Immature natural killer cell (primary cell): ENCODE measurements around the gene POU5F2. TPM values are rescaled to one million over a fixed set of nuclear protein-coding genes. Genes with fewer than 3 reads are reported as not detected.

Experiments
- DNase-seq, 3 donors: peaks; one replicate each; pipeline ENCODE4 v3.0.0; 2022; ENCODE audit warnings: mixed read lengths in 1 of 3
- H3K27ac Mint-ChIP-seq, 6 donors: one replicate each; pipeline ENCODE4 v1.8.0; 2020; ENCODE audit warnings: mixed read lengths in 6 of 6, mild to moderate bottlenecking in 5 of 6, inconsistent platforms in 4 of 6, moderate library complexity in 3 of 6
- H3K27me3 Mint-ChIP-seq, 3 donors: one replicate each; pipeline ENCODE4 v1.8.0; 2020 to 2021; ENCODE audit warnings: low read depth in 3 of 3, mild to moderate bottlenecking in 3 of 3, mixed read lengths in 3 of 3, moderate library complexity in 3 of 3, inconsistent platforms in 1 of 3
- H3K36me3 Mint-ChIP-seq, 3 donors: one replicate each; pipeline ENCODE4 v1.8.0; 2020; ENCODE audit warnings: mixed read lengths in 3 of 3, inconsistent platforms in 2 of 3, mild to moderate bottlenecking in 2 of 3
- H3K4me1 Mint-ChIP-seq, 2 donors: one replicate each; pipeline ENCODE4 v1.8.0; 2020; ENCODE audit warnings: inconsistent platforms in 2 of 2, mild to moderate bottlenecking in 2 of 2, mixed read lengths in 2 of 2, moderate library complexity in 1 of 2
- H3K4me3 Mint-ChIP-seq, 5 donors: one replicate each; pipeline ENCODE4 v1.8.0; 2020; ENCODE audit warnings: mild to moderate bottlenecking in 5 of 5, mixed read lengths in 5 of 5, inconsistent platforms in 3 of 5, moderate library complexity in 3 of 5
- H3K9me3 Mint-ChIP-seq, 6 donors: one replicate each; pipeline ENCODE4 v1.8.0; 2020; ENCODE audit warnings: mild to moderate bottlenecking in 6 of 6, mixed read lengths in 6 of 6, inconsistent platforms in 4 of 6, moderate library complexity in 3 of 6
- polyA plus RNA-seq, 3 donors: library from polyadenylated mRNA; unstranded; fragments of 300-500 nt; fragmentation: Illumina TruSeq; gene quantifications; one replicate each; pipeline ENCODE4 v1.2.3, GENCODE V29; 2021

Gene POU5F2
- polyA plus RNA-seq, result under 1 TPM in 1 of 3 donors, not detected in 2; 0.25 TPM

GRCh38 chr5:93741136-93741811, at the start of gene POU5F2:
Gene POU5F2 (minus strand): TSS chr5:93741600. CDS start chr5:93741563, 37 bp downstream.
- Mint-ChIP-seq H3K36me3 (peaks cover 40 to 54% (median 44%) of the 10 kb centered on the region in 3 donors), H3K4me1 (no peaks in the 10 kb centered on the region), H3K27me3 (peaks cover 0 to 4% (median 2%) of the 10 kb centered on the region in 3 donors), H3K9me3 (peaks cover 0 to 2% (median 0%) of the 10 kb centered on the region in 6 donors), H3K27ac (peak within 1 kb of the TSS in 1 of 6 donors; percentile 12), H3K4me3 (no peak within 1 kb of the TSS)
- DNase-seq, result no peak

GRCh38 chr5:93790401-93790800, 49.0 kb upstream of the POU5F2 start:
- no peak for DNase-seq
- Mint-ChIP-seq H3K9me3 (no peaks in the 10 kb centered on the region), H3K27me3 (peaks cover 0 to 1% (median 0%) of the 10 kb centered on the region in 3 donors), H3K4me3 (no peak overlapping the region), H3K36me3 (peaks cover 11 to 16% (median 16%) of the 10 kb centered on the region in 3 donors), H3K27ac (no peak overlapping the region), H3K4me1 (peaks cover 0 to 11% of the 10 kb centered on the region in 2 donors)

GRCh38 chr5:93789173-93790067, 48.0 kb upstream of the POU5F2 start:
- H3K27ac Mint-ChIP-seq, result peak overlapping the region in 1 of 6 donors; percentile 38
- no peaks in the 10 kb centered on the region for H3K9me3 Mint-ChIP-seq
- peaks cover 6 to 9% (median 8%) of the 10 kb centered on the region in 3 donors for H3K36me3 Mint-ChIP-seq
- H3K4me3 Mint-ChIP-seq, result no peak overlapping the region
- peaks cover 0 to 1% (median 0%) of the 10 kb centered on the region in 3 donors for H3K27me3 Mint-ChIP-seq
- H3K4me1 Mint-ChIP-seq, result peaks cover 0 to 11% of the 10 kb centered on the region in 2 donors
- no peak for DNase-seq

- Mint-ChIP-seq H3K9me3 (no peaks in the 10 kb centered on the region), H3K4me3 (no peak overlapping the region), H3K4me1 (peaks cover 0 to 11% of the 10 kb centered on the region in 2 donors), H3K27ac (no peak overlapping the region), H3K36me3 (peaks cover 0 to 6% (median under 1%) of the 10 kb centered on the region in 3 donors), H3K27me3 (peaks cover 0 to 1% (median 0%) of the 10 kb centered on the region in 3 donors)
- DNase-seq, result no peak
These were observed 46.2 kb upstream of the POU5F2 start for GRCh38 chr5:93787598-93787997.

- no peak for DNase-seq
- Mint-ChIP-seq H3K4me3 (no peak overlapping the region), H3K36me3 (peaks cover 7 to 21% (median 8%) of the 10 kb centered on the region in 3 donors), H3K27me3 (no peaks in the 10 kb centered on the region), H3K4me1 (no peaks in the 10 kb centered on the region), H3K27ac (no peak overlapping the region), H3K9me3 (no peaks in the 10 kb centered on the region)
These were observed 44.1 kb upstream of the POU5F2 start for GRCh38 chr5:93785475-93785874.

GRCh38 chr5:93782978-93783377, 41.6 kb upstream of the POU5F2 start:
- H3K4me1 Mint-ChIP-seq, result no peaks in the 10 kb centered on the region

GRCh38 chr5:93777620-93778019, 36.2 kb upstream of the POU5F2 start:
- peaks cover 28 to 42% (median 31%) of the 10 kb centered on the region in 3 donors for H3K36me3 Mint-ChIP-seq
- H3K4me1 Mint-ChIP-seq, result no peaks in the 10 kb centered on the region
- no peaks in the 10 kb centered on the region for H3K27me3 Mint-ChIP-seq
- H3K9me3 Mint-ChIP-seq, result no peaks in the 10 kb centered on the region
- no peak for DNase-seq
- H3K4me3 Mint-ChIP-seq, result no peak overlapping the region
- H3K27ac Mint-ChIP-seq, result no peak overlapping the region

More at GRCh38 chr5:93782978-93783377, 41.6 kb upstream of the POU5F2 start:
- H3K27me3 Mint-ChIP-seq, result no peaks in the 10 kb centered on the region
- H3K9me3 Mint-ChIP-seq, result no peaks in the 10 kb centered on the region
- H3K36me3 Mint-ChIP-seq, result peaks cover 7 to 21% (median 8%) of the 10 kb centered on the region in 3 donors
- no peak overlapping the region for H3K27ac Mint-ChIP-seq
- DNase-seq, result no peak
- H3K4me3 Mint-ChIP-seq, result no peak overlapping the region

DNA sequence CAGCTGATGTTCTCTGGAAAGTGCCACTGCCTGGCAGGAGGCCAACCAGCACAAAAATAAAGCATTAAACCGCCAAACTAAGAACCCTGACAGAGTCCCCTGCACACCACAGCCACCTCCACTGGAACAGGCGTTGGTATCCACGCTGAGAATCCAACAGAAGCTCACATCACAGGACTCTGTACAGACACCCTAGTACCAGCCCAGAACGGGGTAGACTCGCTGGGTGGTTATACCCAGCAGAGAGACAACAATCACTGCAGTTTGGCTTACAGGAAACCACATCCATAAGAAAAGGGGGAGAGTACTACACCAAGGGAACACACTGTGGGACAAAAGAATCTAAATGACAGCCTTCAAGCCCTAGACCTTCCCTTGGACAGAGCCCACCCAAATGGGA, 15.0 kb upstream of the POU5F2 start:
- no peak for DNase-seq
- H3K9me3 Mint-ChIP-seq, result peaks cover 17 to 27% (median 23%) of the 10 kb centered on the region in 6 donors
- peaks cover 0 to 3% (median 1%) of the 10 kb centered on the region in 3 donors for H3K27me3 Mint-ChIP-seq
- peaks cover 9 to 31% of the 10 kb centered on the region in 2 donors for H3K4me1 Mint-ChIP-seq
- no peak overlapping the region for H3K4me3 Mint-ChIP-seq
- no peak overlapping the region for H3K27ac Mint-ChIP-seq
- peaks cover 28 to 38% (median 37%) of the 10 kb centered on the region in 3 donors for H3K36me3 Mint-ChIP-seq

GRCh38 chr5:93755716-93756115, 14.3 kb upstream of the POU5F2 start:
- H3K36me3 Mint-ChIP-seq, result peaks cover 24 to 33% (median 33%) of the 10 kb centered on the region in 3 donors
- DNase-seq, result no peak
- peaks cover 7 to 31% of the 10 kb centered on the region in 2 donors for H3K4me1 Mint-ChIP-seq
- peaks cover 15 to 23% (median 17%) of the 10 kb centered on the region in 6 donors for H3K9me3 Mint-ChIP-seq
- no peak overlapping the region for H3K27ac Mint-ChIP-seq
- H3K27me3 Mint-ChIP-seq, result peaks cover 0 to 3% (median 1%) of the 10 kb centered on the region in 3 donors
- H3K4me3 Mint-ChIP-seq, result no peak overlapping the region

- Mint-ChIP-seq H3K4me3 (no peak overlapping the region), H3K4me1 (peaks cover 14 to 29% of the 10 kb centered on the region in 2 donors), H3K27me3 (peaks cover 0 to 3% (median 0%) of the 10 kb centered on the region in 3 donors), H3K9me3 (no peaks in the 10 kb centered on the region), H3K27ac (no peak overlapping the region), H3K36me3 (no peaks in the 10 kb centered on the region)
- no peak for DNase-seq
These were observed 7.5 kb upstream of the POU5F2 start for GRCh38 chr5:93748875-93749397.

GRCh38 chr5:93746406-93747056, 5.1 kb upstream of the POU5F2 start:
- H3K36me3 Mint-ChIP-seq, result peaks cover 9 to 17% (median 12%) of the 10 kb centered on the region in 3 donors
- no peak overlapping the region for H3K4me3 Mint-ChIP-seq
- no peak overlapping the region for H3K27ac Mint-ChIP-seq
- H3K27me3 Mint-ChIP-seq, result peaks cover 0 to 2% (median 1%) of the 10 kb centered on the region in 3 donors
- no peak for DNase-seq
- peaks cover 10 to 19% of the 10 kb centered on the region in 2 donors for H3K4me1 Mint-ChIP-seq
- H3K9me3 Mint-ChIP-seq, result no peaks in the 10 kb centered on the region

GRCh38 chr5:93736284-93736683, 5.1 kb downstream of the POU5F2 start:
- peaks cover 0 to 2% (median 0%) of the 10 kb centered on the region in 3 donors for H3K27me3 Mint-ChIP-seq
- no peaks in the 10 kb centered on the region for H3K4me1 Mint-ChIP-seq
- peaks cover 0 to 2% (median 0%) of the 10 kb centered on the region in 6 donors for H3K9me3 Mint-ChIP-seq
- peaks cover 33 to 39% (median 38%) of the 10 kb centered on the region in 3 donors for H3K36me3 Mint-ChIP-seq
- DNase-seq, result no peak
- no peak overlapping the region for H3K27ac Mint-ChIP-seq
- no peak overlapping the region for H3K4me3 Mint-ChIP-seq

- Mint-ChIP-seq H3K4me1 (no peaks in the 10 kb centered on the region), H3K27ac (no peak overlapping the region), H3K4me3 (no peak overlapping the region), H3K36me3 (peaks cover 30 to 35% (median 33%) of the 10 kb centered on the region in 3 donors), H3K9me3 (peaks cover 0 to 2% (median 0%) of the 10 kb centered on the region in 6 donors), H3K27me3 (peaks cover 0 to 2% (median 0%) of the 10 kb centered on the region in 3 donors)
- no peak for DNase-seq
These were observed 6.0 kb downstream of the POU5F2 start for GRCh38 chr5:93735378-93735777.
